Activated CD4-positive, CD25-positive, alpha-beta regulatory T cell (primary cell): Measurements from ENCODE around the gene F13A1.

ENCODE experiments used
- DNase-seq, 4 experiments: peaks; one replicate each; lab custom pipeline; 2025; lab: John Stamatoyannopoulos, UW

F13A1 gene

GRCh38 chr6:6191909-6192308, 128.6 kb downstream of the F13A1 start:
- no peak for DNase-seq

GRCh38 chr6:6191476-6191875, 129.0 kb downstream of the F13A1 start:
- no peak for DNase-seq

GRCh38 chr6:6180684-6181083, 139.8 kb downstream of the F13A1 start:
- no peak for DNase-seq

GRCh38 chr6:6179858-6180623, 140.4 kb downstream of the F13A1 start:
- DNase-seq = no peak

- no peak for DNase-seq
Measured at GRCh38 chr6:6178795-6179194, 141.7 kb downstream of the F13A1 start.

- DNase-seq = no peak
Measured at GRCh38 chr6:6177754-6178153, 142.7 kb downstream of the F13A1 start.

GRCh38 chr6:6176586-6177228, 143.8 kb downstream of the F13A1 start:
- no peak for DNase-seq

GRCh38 chr6:6176127-6176526, 144.3 kb downstream of the F13A1 start:
- no peak for DNase-seq

- no peak for DNase-seq
Measured at GRCh38 chr6:6169141-6169540, 151.3 kb downstream of the F13A1 start.

- no peak for DNase-seq
Measured at GRCh38 chr6:6166064-6166463, 154.4 kb downstream of the F13A1 start.

GRCh38 chr6:6164367-6164766, 156.1 kb downstream of the F13A1 start:
- DNase-seq = no peak

- no peak for DNase-seq
Measured at GRCh38 chr6:6154335-6154734, 166.1 kb downstream of the F13A1 start.

- no peak for DNase-seq
Measured at GRCh38 chr6:6152060-6152459, 168.4 kb downstream of the F13A1 start.

GRCh38 chr6:6148192-6148815, 172.2 kb downstream of the F13A1 start:
- DNase-seq = no peak

- DNase-seq = no peak
Measured at GRCh38 chr6:6131492-6132109, 188.9 kb downstream of the F13A1 start.

GRCh38 chr6:6125495-6125894, 195.0 kb downstream of the F13A1 start:
- no peak for DNase-seq

- DNase-seq = no peak
Measured at GRCh38 chr6:6123803-6124202, 196.7 kb downstream of the F13A1 start.

- DNase-seq = no peak
Measured at GRCh38 chr6:6121943-6122342, 198.5 kb downstream of the F13A1 start.

GRCh38 chr6:6105472-6106036, 214.9 kb downstream of the F13A1 start:
- DNase-seq = no peak
